K562 (cell line): Measurements from ENCODE around the gene SPTLC3. TPM values are rescaled to one million over a fixed set of nuclear protein-coding genes. Genes with fewer than 3 reads are reported as not detected.

Source experiments
- ATAC-seq: fragments of 200-7000 bp; cut with Tn5 transposase; 3 replicates; pipeline ENCODE4 v1.9.1; 2020; ENCODE audit warnings: moderate library complexity
- BruUV-seq: library from RNA; stranded (reverse); fragments of 400-500 nt; replicated peaks from 2 replicates; lab custom pipeline; 2021; lab: Mats Ljungman, UMichigan
- CTCF ChIA-PET: fragments of 300-600 bp; formaldehyde crosslinking; extraction: SDS; loops from one replicate; lab custom pipeline; 2021; ENCODE audit warnings: low intra/inter-chr PET ratio; lab: Yijun Ruan, JAX
- POLR2A ChIA-PET: fragments of 300-600, 350-650 bp; sonication (Branson Sonifier 250); formaldehyde crosslinking; extraction: SDS; loops from one replicate; lab custom pipeline; 2021; ENCODE audit warnings: antibody characterized with exemption, inconsistent platforms; lab: Yijun Ruan, JAX
- DNase-seq, 4 experiments: peaks; one replicate each; pipeline versions ENCODE4 v3.0.0 to v3.0.0-alpha.2; 2011 to 2018; ENCODE audit warnings: low spot score in 3 of 4, mixed read lengths in 3 of 4; ENCODE audit errors: extremely low read depth in 1 of 4
- FAIRE-seq: peaks from 2 replicates; lab custom pipeline; 2011; peaks lifted over from hg19 to GRCh38; lab: Jason Lieb, UNC
- H2AFZ ChIP-seq: 2 replicates; pipeline ENCODE4 v1.6.0; 2011; ENCODE audit warnings: low read depth, low read length, control low read depth, inconsistent platforms
- H3K27ac ChIP-seq: fragments of 200-600 bp; 3 replicates; pipeline ENCODE4 v1.8.0; 2011; ENCODE audit warnings: low read depth, mild to moderate bottlenecking, control low read depth, inconsistent platforms, low read length, moderate library complexity, mixed read lengths; ENCODE audit errors: extremely low read depth
- H3K27me3 ChIP-seq, 2 experiments: fragments of 300-600 bp in 1 of 2; 2 replicates in 1 of 2; 3 replicates in 1 of 2; pipeline versions ENCODE4 v1.6.0 to v1.8.0; 2011; ENCODE audit warnings: inconsistent platforms in 2 of 2, low read length in 2 of 2, mild to moderate bottlenecking in 1 of 2, mixed read lengths in 1 of 2, moderate library complexity in 1 of 2; ENCODE audit not compliant: control insufficient read depth in 2 of 2, insufficient read depth in 2 of 2
- H3K36me3 ChIP-seq: fragments of 300-600 bp; 3 replicates; pipeline ENCODE4 v1.8.0; 2011; ENCODE audit warnings: mild to moderate bottlenecking, low read length, inconsistent platforms; ENCODE audit not compliant: control insufficient read depth, insufficient read depth
- H3K4me1 ChIP-seq, 2 experiments: fragments of 200-600 bp in 1 of 2; replicated peaks in 1 of 2; 2 replicates in 1 of 2; 3 replicates in 1 of 2; pipeline versions ENCODE4 v1.5.1 to v1.8.0; 2011; ENCODE audit warnings: inconsistent platforms in 2 of 2, low read length in 2 of 2, mild to moderate bottlenecking in 1 of 2, mixed read lengths in 1 of 2, moderate library complexity in 1 of 2; ENCODE audit not compliant: control insufficient read depth in 2 of 2, insufficient read depth in 2 of 2
- H3K4me2 ChIP-seq: 2 replicates; pipeline ENCODE4 v1.6.1; 2011; ENCODE audit warnings: low read length, control low read depth, inconsistent platforms, mixed read lengths; ENCODE audit not compliant: insufficient read depth
- H3K4me3 ChIP-seq: fragments of 200-600 bp; sonication (generic), shearing (Covaris generic); 2 replicates; pipeline ENCODE4 v1.5.1; 2016; ENCODE audit warnings: control low read depth, inconsistent platforms
- H3K79me2 ChIP-seq: fragments of 200-600 bp; 3 replicates; pipeline ENCODE4 v1.8.0; 2011; ENCODE audit warnings: low read length, inconsistent platforms; ENCODE audit not compliant: control insufficient read depth, insufficient read depth
- H3K9ac ChIP-seq, 2 experiments: 2 replicates each; pipeline versions ENCODE4 v1.6.0 to v1.6.1; 2011; ENCODE audit warnings: low read depth in 2 of 2, low read length in 2 of 2, control low read depth in 1 of 2, inconsistent platforms in 1 of 2, mild to moderate bottlenecking in 1 of 2, mixed read lengths in 1 of 2; ENCODE audit not compliant: insufficient read depth in 1 of 2
- H3K9me1 ChIP-seq: one replicate; pipeline ENCODE4 v1.6.0; 2011; ENCODE audit warnings: inconsistent platforms, mild to moderate bottlenecking, low read length, moderate library complexity; ENCODE audit not compliant: control insufficient read depth, insufficient read depth
- H3K9me3 ChIP-seq: replicated peaks from 2 replicates; pipeline ENCODE4 v1.5.1; 2011; ENCODE audit warnings: low read depth, low read length, inconsistent platforms; ENCODE audit not compliant: control insufficient read depth, insufficient read depth
- H4K20me1 ChIP-seq: replicated peaks from 2 replicates; pipeline ENCODE4 v1.6.1; 2011; ENCODE audit warnings: low read length, inconsistent platforms, mixed read lengths; ENCODE audit not compliant: control insufficient read depth, insufficient read depth
- CCNT2 ChIP-seq: IDR thresholded peaks from 2 replicates; pipeline ENCODE4 v1.6.1; 2011; ENCODE audit warnings: borderline replicate concordance, low read depth, mild to moderate bottlenecking, moderate library complexity, mixed read lengths, low read length; ENCODE audit not compliant: insufficient read length; ENCODE audit errors: extremely low read depth
- EP400 ChIP-seq: fragments of 450-650 bp; IDR thresholded peaks from 2 replicates; pipeline ENCODE4 v1.6.1; 2017; ENCODE audit warnings: antibody characterized with exemption, mild to moderate bottlenecking, moderate library complexity
- GATA2 ChIP-seq: sonication (generic); formaldehyde crosslinking; IDR thresholded peaks from 2 replicates; pipeline ENCODE4 v1.4.0; 2020; ENCODE audit warnings: mild to moderate bottlenecking, missing genetic modification reagents
- KAT7 ChIP-seq: sonication (generic); formaldehyde crosslinking; IDR thresholded peaks from 2 replicates; pipeline ENCODE4 v1.8.0; 2022; ENCODE audit warnings: missing genetic modification reagents, mild to moderate bottlenecking, borderline replicate concordance
- KLF13 ChIP-seq: fragments of 450-650 bp; IDR thresholded peaks from 2 replicates; pipeline ENCODE4 v1.6.1; 2016; ENCODE audit warnings: missing genetic modification characterization, low read depth, mild to moderate bottlenecking, missing compliant biosample characterization, moderate library complexity, borderline replicate concordance
- NFATC3 ChIP-seq: fragments of 450-650 bp; IDR thresholded peaks from 2 replicates; pipeline ENCODE4 v1.6.1; 2017; ENCODE audit warnings: mild to moderate bottlenecking
- PCBP1 ChIP-seq: fragments of 200-400 bp; formaldehyde crosslinking; IDR thresholded peaks from 2 replicates; pipeline ENCODE4 v1.6.1; 2018; ENCODE audit warnings: mild to moderate bottlenecking, low read depth, low read length; ENCODE audit not compliant: poor library complexity, severe bottlenecking
- POLR3G ChIP-seq: IDR thresholded peaks from 2 replicates; pipeline ENCODE4 v1.6.1; 2011; ENCODE audit not compliant: insufficient read length, insufficient replicate concordance; ENCODE audit errors: extremely low read depth
- SAFB ChIP-seq: fragments of 200-400 bp; formaldehyde crosslinking; IDR thresholded peaks from 2 replicates; pipeline ENCODE4 v1.6.1; 2017; ENCODE audit warnings: low read depth, low read length, borderline replicate concordance
- SREBF2 ChIP-seq: sonication (generic); formaldehyde crosslinking; IDR thresholded peaks from 2 replicates; pipeline ENCODE4 v1.4.0; 2020; ENCODE audit warnings: mild to moderate bottlenecking, missing genetic modification reagents
- TSC22D4 ChIP-seq: fragments of 450-650 bp; IDR thresholded peaks from 2 replicates; pipeline ENCODE4 v1.6.1; 2016; ENCODE audit warnings: missing genetic modification characterization, missing biosample characterization, control low read depth
- XRCC4 ChIP-seq: IDR thresholded peaks from one replicate; pipeline ENCODE4 v1.6.1; 2011; ENCODE audit not compliant: insufficient read depth, insufficient read length; ENCODE audit errors: extremely low read depth
- ZC3H11A ChIP-seq: IDR thresholded peaks from 2 replicates; pipeline ENCODE4 v1.6.1; 2012; ENCODE audit warnings: low read depth, low read length, improper control_type of control experiment
- ZNF75A ChIP-seq: fragments of 450-650 bp; formaldehyde crosslinking; IDR thresholded peaks from 2 replicates; pipeline ENCODE4 v1.4.0; 2020; ENCODE audit warnings: mild to moderate bottlenecking
- ZSCAN32 ChIP-seq: fragments of 450-650 bp; formaldehyde crosslinking; IDR thresholded peaks from 2 replicates; pipeline ENCODE4 v1.4.0; 2020; ENCODE audit warnings: mild to moderate bottlenecking, moderate library complexity
- WGBS: fragments of 100-300 bp; shearing (Covaris generic); methylation state at CpG from one replicate; pipeline ENCODE4 v1.1.6; 2016; ENCODE audit warnings: low coverage, mixed read lengths; ENCODE audit not compliant: insufficient coverage; ENCODE audit errors: missing lambda C conversion rate; 5-methylcytosine and 5-hydroxymethylcytosine counted together
- in situ Hi-C: fragments of 300-500 bp; cut with MboI; formaldehyde crosslinking; loops from 4 replicates; pipeline ENCODE4 v1.15.0; 2018; ENCODE audit warnings: inconsistent platforms, mixed read lengths
- intact Hi-C: fragments of 100-400 bp; cut with micrococcal nuclease; formaldehyde crosslinking; loops from 2 replicates; pipeline ENCODE4 v1.14.2; 2022
- polyA plus RNA-seq, 8 experiments: library from polyadenylated mRNA; depleted of rRNA in 4 of 8; stranded (reverse) in 5 of 8; unstranded in 3 of 8; fragments of >200 nt; fragmentation: Nextera tagmentation in 2 of 8; fragmentation: Illumina TruSeq in 1 of 8; extraction: Ambion mirVana in 2 of 8; extraction: Trizol in 1 of 8; gene quantifications; 2 replicates each; pipeline versions ENCODE4 v1.2.1 to v1.2.3, GENCODE V29; 2011 to 2014; ENCODE audit warnings: inconsistent platforms in 1 of 8, missing spikeins in 1 of 8
- total RNA-seq, 7 experiments: library from RNA; depleted of rRNA in 6 of 7; stranded (reverse); fragments of >200 nt in 6 of 7; fragmentation: Illumina TruSeq in 2 of 7; extraction: Trizol in 2 of 7; gene quantifications; 2 replicates each; pipeline versions ENCODE4 v1.2.1 to v1.2.3, GENCODE V29; 2011 to 2021; ENCODE audit warnings: low replicate concordance in 1 of 7
- TF ChIP-seq, protein P1 (sequence below): fragments of 250-450 bp; sonication (Bioruptor Pico); IDR thresholded peaks from 2 replicates; pipeline ENCODE4 v1.5.0; 2021; ENCODE audit warnings: mild to moderate bottlenecking, borderline replicate concordance
- TF ChIP-seq, protein P2 (sequence below): fragments of 250-450 bp; sonication (Bioruptor Pico); IDR thresholded peaks from 2 replicates; pipeline ENCODE4 v1.4.0; 2020; ENCODE audit warnings: mild to moderate bottlenecking, moderate library complexity

The SPTLC3 gene
- total and polyA plus RNA-seq, 9 of the 15 experiments (the other 6 are each of a cell fraction or from before 2014, with no cell fraction given): not detected

DNA sequence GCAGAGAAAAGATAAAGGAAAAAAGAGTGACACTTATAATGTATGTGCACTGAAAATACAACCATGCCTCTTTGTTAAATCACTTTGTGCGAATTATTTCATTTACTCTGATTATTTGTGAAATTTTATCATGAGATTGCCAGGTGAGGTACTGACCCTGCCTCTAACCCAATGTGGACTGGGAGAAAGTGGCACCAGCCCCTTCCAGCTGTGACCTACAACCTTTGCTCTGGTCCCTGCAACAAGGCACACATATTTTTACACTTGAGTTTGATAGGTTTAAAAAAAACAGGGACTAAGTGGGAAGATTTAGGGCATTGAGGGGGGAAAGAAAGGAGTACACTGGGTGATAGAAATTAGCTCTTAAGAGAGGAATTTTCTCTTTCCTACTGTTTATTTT, 132.0 kb downstream of the SPTLC3 start:
- POLR2A ChIA-PET: no interaction called here
- TF ChIP-seq, protein P1, sequence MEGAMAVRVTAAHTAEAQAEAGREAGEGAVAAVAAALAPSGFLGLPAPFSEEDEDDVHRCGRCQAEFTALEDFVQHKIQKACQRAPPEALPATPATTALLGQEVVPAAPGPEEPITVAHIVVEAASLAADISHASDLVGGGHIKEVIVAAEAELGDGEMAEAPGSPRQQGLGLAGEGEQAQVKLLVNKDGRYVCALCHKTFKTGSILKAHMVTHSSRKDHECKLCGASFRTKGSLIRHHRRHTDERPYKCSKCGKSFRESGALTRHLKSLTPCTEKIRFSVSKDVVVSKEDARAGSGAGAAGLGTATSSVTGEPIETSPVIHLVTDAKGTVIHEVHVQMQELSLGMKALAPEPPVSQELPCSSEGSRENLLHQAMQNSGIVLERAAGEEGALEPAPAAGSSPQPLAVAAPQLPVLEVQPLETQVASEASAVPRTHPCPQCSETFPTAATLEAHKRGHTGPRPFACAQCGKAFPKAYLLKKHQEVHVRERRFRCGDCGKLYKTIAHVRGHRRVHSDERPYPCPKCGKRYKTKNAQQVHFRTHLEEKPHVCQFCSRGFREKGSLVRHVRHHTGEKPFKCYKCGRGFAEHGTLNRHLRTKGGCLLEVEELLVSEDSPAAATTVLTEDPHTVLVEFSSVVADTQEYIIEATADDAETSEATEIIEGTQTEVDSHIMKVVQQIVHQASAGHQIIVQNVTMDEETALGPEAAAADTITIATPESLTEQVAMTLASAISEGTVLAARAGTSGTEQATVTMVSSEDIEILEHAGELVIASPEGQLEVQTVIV (CRISPR knock-in tag): no peak
- TF ChIP-seq EP400 (no peak), XRCC4 (no peak), KLF13 (tag) (no peak), KAT7 (CRISPR knock-in tag) (no peak), ZNF75A (CRISPR knock-in tag) (no peak), CCNT2 (no peak), TSC22D4 (tag) (no peak), NFATC3 (no peak), PCBP1 (no peak), ZSCAN32 (CRISPR knock-in tag) (no peak), GATA2 (CRISPR knock-in tag) (no peak), SREBF2 (CRISPR knock-in tag) (no peak), ZC3H11A (no peak), SAFB (no peak), POLR3G (no peak)
- TF ChIP-seq, protein P2, sequence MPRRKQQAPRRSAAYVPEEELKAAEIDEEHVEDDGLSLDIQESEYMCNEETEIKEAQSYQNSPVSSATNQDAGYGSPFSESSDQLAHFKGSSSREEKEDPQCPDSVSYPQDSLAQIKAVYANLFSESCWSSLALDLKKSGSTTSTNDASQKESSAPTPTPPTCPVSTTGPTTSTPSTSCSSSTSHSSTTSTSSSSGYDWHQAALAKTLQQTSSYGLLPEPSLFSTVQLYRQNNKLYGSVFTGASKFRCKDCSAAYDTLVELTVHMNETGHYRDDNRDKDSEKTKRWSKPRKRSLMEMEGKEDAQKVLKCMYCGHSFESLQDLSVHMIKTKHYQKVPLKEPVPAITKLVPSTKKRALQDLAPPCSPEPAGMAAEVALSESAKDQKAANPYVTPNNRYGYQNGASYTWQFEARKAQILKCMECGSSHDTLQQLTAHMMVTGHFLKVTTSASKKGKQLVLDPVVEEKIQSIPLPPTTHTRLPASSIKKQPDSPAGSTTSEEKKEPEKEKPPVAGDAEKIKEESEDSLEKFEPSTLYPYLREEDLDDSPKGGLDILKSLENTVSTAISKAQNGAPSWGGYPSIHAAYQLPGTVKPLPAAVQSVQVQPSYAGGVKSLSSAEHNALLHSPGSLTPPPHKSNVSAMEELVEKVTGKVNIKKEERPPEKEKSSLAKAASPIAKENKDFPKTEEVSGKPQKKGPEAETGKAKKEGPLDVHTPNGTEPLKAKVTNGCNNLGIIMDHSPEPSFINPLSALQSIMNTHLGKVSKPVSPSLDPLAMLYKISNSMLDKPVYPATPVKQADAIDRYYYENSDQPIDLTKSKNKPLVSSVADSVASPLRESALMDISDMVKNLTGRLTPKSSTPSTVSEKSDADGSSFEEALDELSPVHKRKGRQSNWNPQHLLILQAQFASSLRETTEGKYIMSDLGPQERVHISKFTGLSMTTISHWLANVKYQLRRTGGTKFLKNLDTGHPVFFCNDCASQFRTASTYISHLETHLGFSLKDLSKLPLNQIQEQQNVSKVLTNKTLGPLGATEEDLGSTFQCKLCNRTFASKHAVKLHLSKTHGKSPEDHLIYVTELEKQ (CRISPR knock-in tag): no peak

More for the DNA sequence above, 132.0 kb downstream of the SPTLC3 start:
- H3K36me3 ChIP-seq: no peaks in the 10 kb centered on the region
- H3K9me3 ChIP-seq: no peaks in the 10 kb centered on the region
- H3K4me2 ChIP-seq: no peak overlapping the region
- H3K9ac ChIP-seq: no peak overlapping the region
- no peaks in the 10 kb centered on the region for H3K4me1 ChIP-seq
- H3K27ac ChIP-seq: no peak overlapping the region
- no peak overlapping the region for H2AFZ ChIP-seq
- FAIRE-seq (no peak), ATAC-seq (no peak), DNase-seq (no peak)
- H3K79me2 ChIP-seq: no peaks in the 10 kb centered on the region
- WGBS: 0% methylated on average over 1 of the region's 1 CpG
- intact Hi-C loops (no loop called here), in situ Hi-C loops (no loop called here)
- no TSS peak for BruUV-seq
- no peaks in the 10 kb centered on the region for H3K27me3 ChIP-seq
- CTCF ChIA-PET: no interaction called here
- H3K4me3 ChIP-seq: no peak overlapping the region
- H4K20me1 ChIP-seq: no peaks in the 10 kb centered on the region
- no peaks in the 10 kb centered on the region for H3K9me1 ChIP-seq
